ENCODE measurements around the gene NTSR1.

- TF ChIP-seq EZH2 (IDR thresholded peaks at IDR 0.05) = no peak
- TF ChIP-seq CTCF (IDR thresholded peaks at IDR 0.05) = no peak
Observed at GRCh38 chr20:62702895-62703852, 5.5 kb upstream of the NTSR1 start.

Measured in neural progenitor cell (in vitro differentiated cells).